HEK293 (cell line): Measurements from ENCODE around the gene DPYD.

Experiments
- CTCF ChIA-PET: fragments of 350-600 bp; formaldehyde crosslinking; extraction: SDS; loops from one replicate; lab custom pipeline; 2021; ENCODE audit warnings: antibody characterized with exemption; lab: Yijun Ruan, JAX
- POLR2A ChIA-PET: fragments of 300-600 bp; formaldehyde crosslinking; extraction: SDS; loops from one replicate; lab custom pipeline; 2020; ENCODE audit warnings: antibody characterized with exemption, inconsistent platforms; lab: Yijun Ruan, JAX
- H3K27ac ChIP-seq: fragments of 200-500 bp; sonication (Bioruptor generic); 2 replicates; pipeline ENCODE4 v1.5.1; 2014; ENCODE audit warnings: low read depth, low read length, control low read depth, inconsistent platforms; ENCODE audit errors: extremely low read depth
- H3K36me3 ChIP-seq, 2 experiments: fragments of 200-500 bp in 1 of 2; sonication (Bioruptor generic) in 1 of 2; 1 replicate in 1 of 2; 2 replicates in 1 of 2; pipeline ENCODE4 v1.5.1; 2014 to 2017; ENCODE audit warnings: inconsistent platforms in 2 of 2, low read length in 2 of 2; ENCODE audit not compliant: control insufficient read depth in 2 of 2, insufficient read depth in 1 of 2
- H3K4me1 ChIP-seq: fragments of 200-500 bp; sonication (Bioruptor generic); 2 replicates; pipeline ENCODE4 v1.5.1; 2014; ENCODE audit warnings: mild to moderate bottlenecking, low read length, inconsistent platforms; ENCODE audit not compliant: control insufficient read depth, insufficient read depth
- H3K4me3 ChIP-seq: 2 replicates; pipeline ENCODE4 v1.5.1; 2011; ENCODE audit warnings: low read depth, mild to moderate bottlenecking, control low read depth, low read length, moderate library complexity
- H3K9me3 ChIP-seq: fragments of 200-500 bp; sonication (Bioruptor generic); 2 replicates; pipeline ENCODE4 v1.5.1; 2014; ENCODE audit warnings: low read depth, low read length, inconsistent platforms; ENCODE audit not compliant: control insufficient read depth, insufficient read depth
- GFI1B ChIP-seq: fragments of 450-650 bp; formaldehyde crosslinking; IDR thresholded peaks from 2 replicates; pipeline ENCODE4 v1.5.1; 2016; ENCODE audit warnings: missing biosample characterization, missing genetic modification characterization
- OSR2 ChIP-seq: fragments of 450-650 bp; formaldehyde crosslinking; IDR thresholded peaks from 2 replicates; pipeline ENCODE4 v1.5.1; 2016; ENCODE audit warnings: missing biosample characterization, missing genetic modification characterization
- PRDM2 ChIP-seq: fragments of 450-650 bp; formaldehyde crosslinking; IDR thresholded peaks from 2 replicates; pipeline ENCODE4 v1.5.1; 2016; ENCODE audit warnings: missing biosample characterization, missing genetic modification characterization, borderline replicate concordance
- TRIM28 ChIP-seq: IDR thresholded peaks from 2 replicates; pipeline ENCODE4 v1.6.1; 2011; ENCODE audit warnings: low read length, control low read depth, borderline replicate concordance
- ZBTB7A ChIP-seq: fragments of 450-650 bp; formaldehyde crosslinking; IDR thresholded peaks from 2 replicates; pipeline ENCODE4 v1.5.1; 2016; ENCODE audit warnings: low read depth, missing biosample characterization, missing genetic modification characterization
- ZFHX2 ChIP-seq: fragments of 450-650 bp; formaldehyde crosslinking; conservative IDR thresholded peaks from 2 replicates; pipeline ENCODE4 v1.5.1; 2016; ENCODE audit warnings: missing biosample characterization, missing genetic modification characterization
- ZNF19 ChIP-seq: fragments of 450-650 bp; formaldehyde crosslinking; IDR thresholded peaks from 2 replicates; pipeline ENCODE4; 2016; ENCODE audit warnings: missing biosample characterization, missing genetic modification characterization, low read depth
- ZNF26 ChIP-seq: fragments of 450-650 bp; formaldehyde crosslinking; IDR thresholded peaks from 2 replicates; pipeline ENCODE4 v1.5.1; 2016; ENCODE audit warnings: missing biosample characterization, missing genetic modification characterization
- ZNF530 ChIP-seq: fragments of 450-650 bp; formaldehyde crosslinking; IDR thresholded peaks from 2 replicates; pipeline ENCODE4 v1.5.1; 2016; ENCODE audit warnings: low read depth, missing biosample characterization, missing genetic modification characterization
- ZNF555 ChIP-seq: fragments of 450-650 bp; formaldehyde crosslinking; conservative IDR thresholded peaks from 2 replicates; pipeline ENCODE4 v1.5.1; 2017; ENCODE audit warnings: missing biosample characterization, mild to moderate bottlenecking, missing genetic modification characterization, inconsistent platforms
- ZNF558 ChIP-seq: fragments of 450-650 bp; formaldehyde crosslinking; IDR thresholded peaks from 2 replicates; pipeline ENCODE4 v1.5.1; 2016; ENCODE audit warnings: missing biosample characterization, missing genetic modification characterization
- ZNF610 ChIP-seq: fragments of 450-650 bp; formaldehyde crosslinking; IDR thresholded peaks from 2 replicates; pipeline ENCODE4 v1.5.1; 2016; ENCODE audit warnings: missing biosample characterization, missing genetic modification characterization, borderline replicate concordance
- ZNF664 ChIP-seq: fragments of 450-650 bp; formaldehyde crosslinking; IDR thresholded peaks from 2 replicates; pipeline ENCODE4 v1.5.1; 2016; ENCODE audit warnings: missing biosample characterization, missing genetic modification characterization
- ZNF670 ChIP-seq: fragments of 450-650 bp; formaldehyde crosslinking; IDR thresholded peaks from 2 replicates; pipeline ENCODE4 v1.5.1; 2016; ENCODE audit warnings: missing biosample characterization, missing genetic modification characterization, low read depth
- ZNF830 ChIP-seq: fragments of 450-650 bp; IDR thresholded peaks from 2 replicates; pipeline ENCODE4 v1.5.0; 2018; ENCODE audit warnings: missing biosample characterization, missing genetic modification characterization, low read depth, mild to moderate bottlenecking, moderate library complexity
- TF ChIP-seq, protein P1 (sequence below): fragments of 450-650 bp; formaldehyde crosslinking; optimal IDR thresholded peaks from 2 replicates; pipeline ENCODE3; 2016; ENCODE audit warnings: missing biosample characterization, mild to moderate bottlenecking, missing genetic modification characterization
- TF ChIP-seq, protein P2 (sequence below): fragments of 450-650 bp; formaldehyde crosslinking; IDR thresholded peaks from 2 replicates; pipeline ENCODE4 v1.5.1; 2016; ENCODE audit warnings: missing biosample characterization, missing genetic modification characterization
- TF ChIP-seq, protein P3 (sequence below): IDR thresholded peaks from 2 replicates; pipeline ENCODE4 v1.6.1; 2011; ENCODE audit warnings: mild to moderate bottlenecking, low read depth, low read length, borderline replicate concordance

The DPYD gene

DNA sequence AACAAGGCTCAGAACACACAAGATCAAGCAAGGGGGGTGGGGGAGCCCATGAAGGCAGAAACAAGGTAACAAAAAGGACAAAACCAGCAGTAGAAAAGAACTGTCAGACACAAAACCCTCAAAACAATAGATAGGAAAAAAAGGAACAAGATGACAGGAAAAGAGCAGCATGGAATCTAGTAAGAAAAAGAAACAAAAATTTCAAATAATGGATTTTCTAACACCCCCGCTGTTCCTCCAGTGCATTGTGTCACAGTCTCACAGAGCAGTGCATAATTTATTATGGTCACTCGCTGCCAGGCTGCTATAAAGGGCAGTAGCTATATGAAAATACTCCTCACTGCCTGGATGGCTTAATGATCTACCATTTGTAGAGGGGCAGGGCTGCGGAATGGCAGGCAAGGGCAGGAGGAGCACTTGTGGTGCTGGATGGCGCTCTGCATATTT is 567.9 kb downstream of the DPYD start:
- CTCF ChIA-PET, result no interaction called here
- POLR2A ChIA-PET, result no interaction called here
- TF ChIP-seq PRDM2 (no peak), ZNF19 (tag by site-specific recombination) (no peak), TRIM28 (no peak), ZNF555 (no peak), OSR2 (no peak), ZNF530 (tag by site-specific recombination) (no peak), ZNF670 (no peak), ZFHX2 (tag by site-specific recombination) (no peak), ZNF664 (no peak), ZBTB7A (tag by site-specific recombination) (no peak), GFI1B (tag by site-specific recombination) (no peak), ZNF26 (no peak), ZNF558 (no peak), ZNF830 (tag by site-specific recombination) (no peak), ZNF610 (no peak)
- TF ChIP-seq, protein P1, sequence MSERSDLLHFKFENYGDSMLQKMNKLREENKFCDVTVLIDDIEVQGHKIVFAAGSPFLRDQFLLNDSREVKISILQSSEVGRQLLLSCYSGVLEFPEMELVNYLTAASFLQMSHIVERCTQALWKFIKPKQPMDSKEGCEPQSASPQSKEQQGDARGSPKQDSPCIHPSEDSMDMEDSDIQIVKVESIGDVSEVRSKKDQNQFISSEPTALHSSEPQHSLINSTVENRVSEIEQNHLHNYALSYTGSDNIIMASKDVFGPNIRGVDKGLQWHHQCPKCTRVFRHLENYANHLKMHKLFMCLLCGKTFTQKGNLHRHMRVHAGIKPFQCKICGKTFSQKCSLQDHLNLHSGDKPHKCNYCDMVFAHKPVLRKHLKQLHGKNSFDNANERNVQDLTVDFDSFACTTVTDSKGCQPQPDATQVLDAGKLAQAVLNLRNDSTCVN, result no peak
- TF ChIP-seq, protein P2, sequence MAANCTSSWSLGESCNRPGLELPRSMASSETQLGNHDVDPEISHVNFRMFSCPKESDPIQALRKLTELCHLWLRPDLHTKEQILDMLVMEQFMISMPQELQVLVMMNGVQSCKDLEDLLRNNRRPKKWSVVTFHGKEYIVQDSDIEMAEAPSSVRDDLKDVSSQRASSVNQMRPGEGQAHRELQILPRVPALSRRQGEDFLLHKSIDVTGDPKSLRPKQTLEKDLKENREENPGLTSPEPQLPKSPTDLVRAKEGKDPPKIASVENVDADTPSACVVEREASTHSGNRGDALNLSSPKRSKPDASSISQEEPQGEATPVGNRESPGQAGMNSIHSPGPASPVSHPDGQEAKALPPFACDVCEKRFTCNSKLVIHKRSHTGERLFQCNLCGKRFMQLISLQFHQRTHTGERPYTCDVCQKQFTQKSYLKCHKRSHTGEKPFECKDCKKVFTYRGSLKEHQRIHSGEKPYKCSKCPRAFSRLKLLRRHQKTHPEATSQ (tag by site-specific recombination), result no peak
- TF ChIP-seq, protein P3, sequence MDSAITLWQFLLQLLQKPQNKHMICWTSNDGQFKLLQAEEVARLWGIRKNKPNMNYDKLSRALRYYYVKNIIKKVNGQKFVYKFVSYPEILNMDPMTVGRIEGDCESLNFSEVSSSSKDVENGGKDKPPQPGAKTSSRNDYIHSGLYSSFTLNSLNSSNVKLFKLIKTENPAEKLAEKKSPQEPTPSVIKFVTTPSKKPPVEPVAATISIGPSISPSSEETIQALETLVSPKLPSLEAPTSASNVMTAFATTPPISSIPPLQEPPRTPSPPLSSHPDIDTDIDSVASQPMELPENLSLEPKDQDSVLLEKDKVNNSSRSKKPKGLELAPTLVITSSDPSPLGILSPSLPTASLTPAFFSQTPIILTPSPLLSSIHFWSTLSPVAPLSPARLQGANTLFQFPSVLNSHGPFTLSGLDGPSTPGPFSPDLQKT, result no peak
- no peaks in the 10 kb centered on the region for H3K9me3 ChIP-seq
- H3K4me3 ChIP-seq, result no peak overlapping the region
- no peak overlapping the region for H3K27ac ChIP-seq
- H3K4me1 ChIP-seq, result no peaks in the 10 kb centered on the region
- no peaks in the 10 kb centered on the region for H3K36me3 ChIP-seq
